Peyer's patch (tissue), 4 donors: ENCODE measurements around the gene LRRC56. TPM values are rescaled to one million over a fixed set of nuclear protein-coding genes. Genes with fewer than 3 reads are reported as not detected.
A peak's percentile ranks its signal among the peaks of the same experiment; 100 is the strongest.

ENCODE experiments used
- DNase-seq, 3 donors: peaks; one replicate each; pipeline ENCODE4 v3.0.0-alpha.2; 2017 to 2019
- H3K27ac ChIP-seq, 4 donors: fragments of 200-600 bp; sonication (generic); one replicate each; pipeline ENCODE4 v1.5.1; 2016 to 2019
- H3K27me3 ChIP-seq, 2 donors: fragments of 200-600 bp; sonication (generic); one replicate each; pipeline ENCODE4 v1.5.1; 2019
- H3K36me3 ChIP-seq, 3 donors: fragments of 200-600 bp; sonication (generic); one replicate each; pipeline ENCODE4 v1.5.1; 2016 to 2019
- H3K4me1 ChIP-seq, 4 donors: fragments of 200-600 bp; sonication (generic); one replicate each; pipeline ENCODE4 v1.5.1; 2016 to 2019
- H3K4me3 ChIP-seq, 4 donors: fragments of 200-600 bp; sonication (generic); 1 replicate in 3 of 4; 2 replicates in 1 of 4; pipeline ENCODE4 v1.5.1; 2016 to 2019; ENCODE audit warnings: mild to moderate bottlenecking in 1 of 4
- H3K9me3 ChIP-seq, 4 donors: fragments of 200-600 bp; sonication (generic); one replicate each; pipeline ENCODE4 v1.5.1; 2016 to 2019; ENCODE audit warnings: mild to moderate bottlenecking in 1 of 4
- POLR2A ChIP-seq, 2 donors: fragments of 450-650 bp; IDR thresholded peaks; one replicate each; pipeline ENCODE4 v1.5.1; 2017; ENCODE audit warnings: antibody characterized with exemption in 2 of 2, mild to moderate bottlenecking in 2 of 2, moderate library complexity in 2 of 2
- total RNA-seq, 4 donors: library from RNA; depleted of rRNA; stranded (reverse); fragments of >200 nt; gene quantifications; one replicate each; pipeline ENCODE4 v1.1.0, GENCODE V29; 2016
- TF ChIP-seq, protein P1 (sequence below), 6 experiments: fragments of 450-650 bp in 4 of 6; fragments of 200-600 bp in 2 of 6; sonication (generic) in 1 of 6; IDR thresholded peaks; one replicate each; pipeline ENCODE4 v1.5.1; 2017 to 2019; ENCODE audit warnings: antibody characterized with exemption in 6 of 6, mild to moderate bottlenecking in 3 of 6, moderate library complexity in 1 of 6

LRRC56 gene
- total RNA-seq, 4 donors from 2014 or later: 0.67 to 4.1 (median 2.4) TPM

DNA sequence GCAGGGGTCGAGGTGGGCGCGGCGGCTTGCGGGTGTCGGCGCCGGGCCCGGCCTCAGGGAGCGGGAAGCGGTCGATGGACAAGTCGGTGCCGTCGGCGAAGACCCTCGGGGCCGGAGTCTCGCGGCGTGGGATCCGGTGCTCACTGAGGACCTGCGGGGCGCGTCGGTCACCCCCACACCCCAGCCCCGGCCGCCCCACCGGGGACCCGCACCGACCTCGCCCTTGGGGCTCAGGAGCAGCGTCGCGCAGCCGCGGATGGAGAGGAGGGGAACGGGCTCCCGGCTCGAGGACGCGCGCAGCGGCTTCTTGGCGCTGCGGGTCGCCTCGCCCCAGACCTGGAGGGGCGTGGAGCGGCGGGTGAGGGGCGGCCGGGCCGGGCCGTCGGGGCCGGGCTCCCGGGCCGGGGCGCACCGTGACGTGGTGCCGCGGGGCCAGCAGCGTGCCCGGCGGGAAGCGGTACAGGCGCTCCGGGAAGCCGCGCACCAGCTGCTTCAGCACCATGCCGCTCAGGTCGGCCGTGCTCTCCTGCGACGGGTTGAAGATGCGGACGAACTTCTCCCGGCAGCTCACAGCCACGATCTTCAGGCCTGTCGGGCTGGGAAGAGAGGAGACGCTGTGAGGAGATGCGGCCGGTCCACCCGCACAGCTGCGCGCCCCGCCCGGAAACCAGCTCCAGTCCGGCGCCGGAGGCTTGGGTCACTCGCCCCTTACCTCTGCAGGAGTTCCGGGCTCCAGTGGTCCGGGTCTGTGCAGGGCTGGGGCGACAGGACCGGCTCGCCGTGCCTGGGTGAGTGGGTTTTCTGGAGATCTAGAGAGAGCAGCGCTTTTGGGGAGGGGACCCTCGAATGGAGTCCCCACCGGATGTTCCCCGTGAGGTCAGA is 18.7 kb downstream of the LRRC56 start:
- H3K27me3 ChIP-seq: peaks cover 0 to 9% of the 10 kb centered on the region in 2 donors
- DNase-seq: peak in 1 of 3 donors; percentile 67

DNA sequence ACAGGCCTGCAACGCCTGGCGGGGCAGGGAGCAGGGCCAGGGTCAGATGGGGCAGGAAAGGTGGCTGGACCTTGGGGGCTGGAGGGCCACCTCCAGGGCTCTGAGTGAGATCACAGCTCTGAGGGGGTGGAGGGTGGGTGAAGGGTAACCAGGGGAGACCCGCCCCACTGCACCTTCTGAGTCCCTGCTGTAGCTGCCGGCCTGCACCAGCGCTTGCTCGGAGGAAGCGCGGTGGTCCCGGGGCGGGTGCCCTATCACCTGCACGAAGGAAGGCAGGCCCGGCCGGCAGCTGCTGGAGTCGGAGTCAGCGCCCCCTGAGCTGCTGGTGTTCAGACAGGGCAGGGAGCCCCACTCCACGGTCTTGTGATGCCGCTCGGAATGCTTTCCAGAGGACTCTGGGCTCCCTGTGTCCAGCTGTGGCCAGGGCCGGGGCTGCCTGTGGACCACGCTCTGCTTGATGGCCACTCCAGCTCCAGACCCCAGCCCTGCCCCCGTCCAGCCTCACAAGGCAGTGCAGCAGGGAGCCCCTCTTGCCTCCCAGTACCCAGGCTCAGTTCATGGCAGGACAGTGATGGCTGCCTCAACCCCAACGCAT is 19.4 kb downstream of the LRRC56 start:
- Histone ChIP-seq H3K9me3 (no peaks in the 10 kb centered on the region), H3K36me3 (no peaks in the 10 kb centered on the region), H3K27me3 (peaks cover 0 to 9% of the 10 kb centered on the region in 2 donors), H3K4me1 (peaks cover 0 to 38% (median 30%) of the 10 kb centered on the region in 4 donors), H3K4me3 (no peak overlapping the region), H3K27ac (no peak overlapping the region)
- no peak for TF ChIP-seq POLR2A (IDR thresholded peaks at IDR 0.05)
- TF ChIP-seq, protein P1, sequence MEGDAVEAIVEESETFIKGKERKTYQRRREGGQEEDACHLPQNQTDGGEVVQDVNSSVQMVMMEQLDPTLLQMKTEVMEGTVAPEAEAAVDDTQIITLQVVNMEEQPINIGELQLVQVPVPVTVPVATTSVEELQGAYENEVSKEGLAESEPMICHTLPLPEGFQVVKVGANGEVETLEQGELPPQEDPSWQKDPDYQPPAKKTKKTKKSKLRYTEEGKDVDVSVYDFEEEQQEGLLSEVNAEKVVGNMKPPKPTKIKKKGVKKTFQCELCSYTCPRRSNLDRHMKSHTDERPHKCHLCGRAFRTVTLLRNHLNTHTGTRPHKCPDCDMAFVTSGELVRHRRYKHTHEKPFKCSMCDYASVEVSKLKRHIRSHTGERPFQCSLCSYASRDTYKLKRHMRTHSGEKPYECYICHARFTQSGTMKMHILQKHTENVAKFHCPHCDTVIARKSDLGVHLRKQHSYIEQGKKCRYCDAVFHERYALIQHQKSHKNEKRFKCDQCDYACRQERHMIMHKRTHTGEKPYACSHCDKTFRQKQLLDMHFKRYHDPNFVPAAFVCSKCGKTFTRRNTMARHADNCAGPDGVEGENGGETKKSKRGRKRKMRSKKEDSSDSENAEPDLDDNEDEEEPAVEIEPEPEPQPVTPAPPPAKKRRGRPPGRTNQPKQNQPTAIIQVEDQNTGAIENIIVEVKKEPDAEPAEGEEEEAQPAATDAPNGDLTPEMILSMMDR (IDR thresholded peaks at IDR 0.05): no peak
- DNase-seq: no peak

More for the DNA sequence above, 18.7 kb downstream of the LRRC56 start:
- Histone ChIP-seq H3K27ac (peak overlapping the region in 2 of 4 donors; percentile 33 to 49), H3K4me1 (peaks cover 0 to 34% (median 26%) of the 10 kb centered on the region in 4 donors), H3K4me3 (peak overlapping the region; percentile 31 to 50 (median 50)), H3K36me3 (no peaks in the 10 kb centered on the region), H3K9me3 (no peaks in the 10 kb centered on the region)
- TF ChIP-seq, protein P1 (IDR thresholded peaks at IDR 0.05): no peak
- no peak for TF ChIP-seq POLR2A (IDR thresholded peaks at IDR 0.05)

DNA sequence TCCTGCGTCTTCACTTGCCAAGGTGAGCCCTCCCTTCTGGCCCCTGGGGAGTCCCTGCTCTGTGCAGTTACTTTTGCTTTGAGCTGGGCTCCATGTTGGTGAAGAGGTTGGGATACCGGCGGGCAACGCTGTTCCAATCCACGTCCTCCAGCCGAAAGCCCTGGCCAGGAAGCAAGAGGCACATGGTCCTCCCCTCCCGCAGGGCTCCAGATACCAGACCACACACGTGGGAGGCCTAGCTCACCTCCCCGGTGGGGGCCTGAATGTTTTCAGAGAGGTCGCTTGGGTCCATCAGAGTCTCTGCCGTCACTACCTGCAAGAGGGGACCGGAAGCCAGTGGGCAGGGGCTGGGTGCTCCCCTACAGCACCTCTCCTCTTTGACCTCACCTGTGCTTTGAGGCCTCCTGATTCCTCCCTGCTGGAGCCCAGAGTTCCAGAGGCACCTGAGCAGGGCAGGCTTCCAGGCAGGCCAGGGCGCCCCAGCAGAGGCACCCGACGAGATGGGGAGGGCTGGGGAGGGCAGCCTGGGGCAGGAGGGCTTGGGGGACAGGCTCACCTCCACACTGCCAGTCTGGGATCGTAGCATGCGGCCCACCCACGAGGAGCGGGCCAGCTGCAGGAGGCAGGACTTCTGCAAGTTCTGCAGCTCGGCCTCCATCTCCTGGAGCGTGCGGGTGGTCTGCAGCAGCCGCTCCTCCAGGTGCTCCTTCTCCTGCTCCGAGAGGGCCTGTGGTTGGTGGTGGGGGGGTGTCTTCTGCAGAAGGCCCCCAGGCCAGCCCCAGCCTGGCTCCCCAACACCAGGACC is 20.2 kb downstream of the LRRC56 start:
- no peak for TF ChIP-seq POLR2A (IDR thresholded peaks at IDR 0.05)
- TF ChIP-seq, protein P1 (IDR thresholded peaks at IDR 0.05): no peak
- Histone ChIP-seq H3K27ac (no peak overlapping the region), H3K9me3 (no peaks in the 10 kb centered on the region), H3K27me3 (peaks cover 0 to 9% of the 10 kb centered on the region in 2 donors), H3K4me1 (peaks cover 0 to 45% (median 35%) of the 10 kb centered on the region in 4 donors), H3K36me3 (peaks cover 0 to 5% (median 0%) of the 10 kb centered on the region in 3 donors), H3K4me3 (no peak overlapping the region)
- DNase-seq: no peak

DNA sequence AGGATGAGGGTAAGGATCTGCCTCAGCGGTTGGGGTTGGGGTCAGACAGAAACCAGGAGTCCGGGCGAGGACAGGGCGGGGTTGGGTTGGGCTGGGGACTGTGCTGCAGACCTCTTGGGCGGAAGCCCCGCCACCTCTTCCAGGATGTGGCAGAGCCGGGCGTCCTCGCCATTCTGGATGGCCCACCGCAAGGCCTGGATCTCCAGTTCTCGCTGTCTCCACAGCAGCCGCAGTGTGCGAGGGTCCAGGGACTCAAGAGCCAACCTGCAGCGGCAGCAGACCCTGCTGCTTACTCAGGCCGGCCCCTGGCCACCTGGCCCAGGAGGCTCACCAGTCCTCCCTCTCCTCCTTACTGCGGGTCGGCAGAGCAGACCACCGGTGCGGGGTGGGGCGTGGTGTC is 21.2 kb downstream of the LRRC56 start:
- Histone ChIP-seq H3K36me3 (peaks cover 0 to 12% (median 0%) of the 10 kb centered on the region in 3 donors), H3K9me3 (no peaks in the 10 kb centered on the region), H3K4me3 (no peak overlapping the region), H3K27me3 (peaks cover 0 to 9% of the 10 kb centered on the region in 2 donors), H3K27ac (no peak overlapping the region), H3K4me1 (peaks cover 0 to 47% (median 35%) of the 10 kb centered on the region in 4 donors)
- DNase-seq: no peak
- TF ChIP-seq POLR2A (IDR thresholded peaks at IDR 0.05): no peak
- TF ChIP-seq, protein P1 (IDR thresholded peaks at IDR 0.05): no peak

DNA sequence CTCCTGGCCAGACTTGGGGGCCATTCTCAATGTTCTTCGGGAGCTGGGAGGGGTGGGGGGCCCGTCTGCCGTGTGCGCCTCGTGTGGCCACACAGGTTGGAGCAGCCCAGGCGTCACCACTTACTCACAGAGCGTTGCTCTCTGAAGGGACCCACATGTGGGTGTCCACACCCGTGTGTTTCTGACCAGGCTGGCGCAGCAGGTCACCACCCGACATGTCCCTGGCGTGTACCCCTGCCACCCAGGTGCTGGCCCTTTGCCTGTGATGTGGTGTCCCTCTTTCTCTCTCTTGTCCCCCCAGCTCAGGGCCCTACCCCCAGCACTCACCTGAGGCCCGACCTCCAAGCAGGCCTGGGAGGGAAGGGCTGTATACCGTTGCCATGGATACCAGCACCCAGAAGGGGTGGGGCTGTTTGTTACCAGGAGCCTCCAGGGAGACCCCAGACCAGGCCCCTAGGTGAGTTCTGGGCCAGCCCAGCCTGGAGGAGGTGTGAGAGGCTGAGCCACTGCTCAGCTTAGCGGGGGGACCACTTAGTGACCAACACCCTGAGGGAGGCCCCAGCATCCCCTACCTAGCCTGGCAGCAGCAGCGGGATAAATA is 21.8 kb downstream of the LRRC56 start:
- peaks cover 0 to 12% (median 0%) of the 10 kb centered on the region in 3 donors for H3K36me3 ChIP-seq
- TF ChIP-seq POLR2A (IDR thresholded peaks at IDR 0.05): no peak
- TF ChIP-seq, protein P1 (IDR thresholded peaks at IDR 0.05): no peak
- no peak overlapping the region for H3K4me3 ChIP-seq
- H3K27ac ChIP-seq: peak overlapping the region in 3 of 4 donors; percentile 96 to 99 (median 98)
- no peak for DNase-seq
- no peaks in the 10 kb centered on the region for H3K9me3 ChIP-seq
- H3K4me1 ChIP-seq: peaks cover 0 to 44% (median 33%) of the 10 kb centered on the region in 4 donors
- H3K27me3 ChIP-seq: peaks cover 0 to 9% of the 10 kb centered on the region in 2 donors
